Endothelial cell of umbilical vein (primary cell): Measurements from ENCODE around the gene IFT88. TPM values are rescaled to one million over a fixed set of nuclear protein-coding genes. Genes with fewer than 3 reads are reported as not detected.

Experiments
- BruUV-seq: library from RNA; stranded (reverse); fragments of 400-500 nt; replicated peaks from 2 replicates; lab custom pipeline; 2021; lab: Mats Ljungman, UMichigan
- CTCF ChIA-PET: fragments of 300-600, 350-600 bp; sonication (Branson Sonifier 250); formaldehyde crosslinking; loops from one replicate; lab custom pipeline; 2021; ENCODE audit warnings: antibody characterized with exemption, inconsistent platforms; lab: Charles Lee
- POLR2A ChIA-PET: fragments of 300-600, 350-600 bp; sonication (Branson Sonifier 250); formaldehyde crosslinking; loops from one replicate; lab custom pipeline; 2021; ENCODE audit warnings: antibody characterized with exemption, inconsistent platforms; lab: Charles Lee
- DNase-seq: peaks from one replicate; pipeline ENCODE4 v3.0.0-alpha.2; 2011; ENCODE audit warnings: low read depth, low spot score
- FAIRE-seq: peaks from 2 replicates; lab custom pipeline; 2011; peaks lifted over from hg19 to GRCh38; lab: Jason Lieb, UNC
- H2AFZ ChIP-seq: 2 replicates; pipeline ENCODE4 v1.6.0; 2012; ENCODE audit warnings: low read depth, low read length, control low read depth, inconsistent platforms
- H3K27ac ChIP-seq: 2 replicates; pipeline ENCODE4 v1.5.1; 2011; ENCODE audit warnings: low read depth, mild to moderate bottlenecking, control low read depth, low read length, moderate library complexity; ENCODE audit not compliant: insufficient read depth
- H3K27me3 ChIP-seq, 2 experiments: 2 replicates each; pipeline versions ENCODE4 v1.6.0 to v1.6.1; 2011; ENCODE audit warnings: low read length in 2 of 2, mixed read lengths in 1 of 2; ENCODE audit not compliant: control insufficient read depth in 2 of 2, insufficient read depth in 2 of 2
- H3K36me3 ChIP-seq, 2 experiments: 2 replicates in 1 of 2; 3 replicates in 1 of 2; pipeline ENCODE4 v1.5.1; 2011; ENCODE audit warnings: low read length in 2 of 2, mild to moderate bottlenecking in 1 of 2, moderate library complexity in 1 of 2; ENCODE audit not compliant: control insufficient read depth in 2 of 2, insufficient read depth in 2 of 2; ENCODE audit errors: extremely low read depth in 1 of 2
- H3K4me1 ChIP-seq: 3 replicates; pipeline ENCODE4 v1.5.1; 2011; ENCODE audit warnings: mild to moderate bottlenecking, low read length; ENCODE audit not compliant: control insufficient read depth, insufficient read depth; ENCODE audit errors: extremely low read depth
- H3K4me2 ChIP-seq: 2 replicates; pipeline ENCODE4 v1.6.1; 2011; ENCODE audit warnings: low read length, control low read depth, mixed read lengths; ENCODE audit not compliant: insufficient read depth
- H3K4me3 ChIP-seq, 3 experiments: fragments of 200-600 bp in 1 of 3; sonication (generic), shearing (Covaris generic) in 1 of 3; replicated peaks in 1 of 3; 2 replicates each; pipeline ENCODE4 v1.5.1; 2011 to 2016; ENCODE audit warnings: control low read depth in 3 of 3, low read length in 3 of 3, mild to moderate bottlenecking in 2 of 3, inconsistent platforms in 1 of 3, low read depth in 1 of 3, moderate library complexity in 1 of 3; ENCODE audit not compliant: insufficient read depth in 1 of 3
- H3K79me2 ChIP-seq: 2 replicates; pipeline ENCODE4 v1.6.0; 2012; ENCODE audit warnings: low read length, inconsistent platforms; ENCODE audit not compliant: control insufficient read depth, insufficient read depth
- H3K9ac ChIP-seq: replicated peaks from 2 replicates; pipeline ENCODE3; 2011; ENCODE audit warnings: low read length, control low read depth; ENCODE audit not compliant: insufficient read depth; ENCODE audit errors: extremely low read depth
- H3K9me1 ChIP-seq: replicated peaks from 3 replicates; pipeline ENCODE4 v1.6.0; 2011; ENCODE audit warnings: mild to moderate bottlenecking, low read length; ENCODE audit not compliant: control insufficient read depth, insufficient read depth; ENCODE audit errors: extremely low read depth
- H3K9me3 ChIP-seq: replicated peaks from 2 replicates; pipeline ENCODE4 v1.5.1; 2012; ENCODE audit warnings: low read length, inconsistent platforms; ENCODE audit not compliant: control insufficient read depth, insufficient read depth
- H4K20me1 ChIP-seq: replicated peaks from 2 replicates; pipeline ENCODE3; 2011; ENCODE audit warnings: mild to moderate bottlenecking, low read length; ENCODE audit not compliant: control insufficient read depth, insufficient read depth; ENCODE audit errors: extremely low read depth
- CTCF ChIP-seq, 2 donors: IDR thresholded peaks; 1 replicate in 1 of 2; 2 replicates in 1 of 2; pipeline ENCODE4 v1.5.1; 2011; ENCODE audit warnings: low read length in 2 of 2, mild to moderate bottlenecking in 2 of 2, moderate library complexity in 2 of 2, control low read depth in 1 of 2, inconsistent platforms in 1 of 2, low read depth in 1 of 2; ENCODE audit not compliant: insufficient read depth in 1 of 2; ENCODE audit errors: extremely low read depth in 1 of 2
- EZH2 ChIP-seq: IDR thresholded peaks from 2 replicates; pipeline ENCODE4 v1.6.1; 2012; ENCODE audit warnings: borderline replicate concordance, low read depth, mild to moderate bottlenecking, moderate library complexity, low read length, inconsistent platforms; ENCODE audit not compliant: severe bottlenecking
- FOS ChIP-seq: IDR thresholded peaks from 2 replicates; pipeline ENCODE4 v1.6.1; 2011; ENCODE audit warnings: mild to moderate bottlenecking, low read length, moderate library complexity, borderline replicate concordance; ENCODE audit not compliant: insufficient read depth
- GATA2 ChIP-seq: IDR thresholded peaks from 2 replicates; pipeline ENCODE4 v1.7.0; 2011; ENCODE audit warnings: low read depth, mild to moderate bottlenecking, moderate library complexity, mixed read lengths, low read length; ENCODE audit not compliant: insufficient read length, insufficient read depth
- JUN ChIP-seq: IDR thresholded peaks from 2 replicates; pipeline ENCODE4 v1.6.1; 2011; ENCODE audit warnings: borderline replicate concordance, low read depth; ENCODE audit not compliant: insufficient read length, insufficient read depth
- MAX ChIP-seq: IDR thresholded peaks from 2 replicates; pipeline ENCODE4 v1.6.1; 2011; ENCODE audit not compliant: insufficient read depth, insufficient read length
- MYC ChIP-seq: IDR thresholded peaks from one replicate; pipeline ENCODE4 v1.6.1; 2011; ENCODE audit warnings: mild to moderate bottlenecking, low read depth, low read length
- POLR2A ChIP-seq: IDR thresholded peaks from 2 replicates; pipeline ENCODE4 v1.6.1; 2012; ENCODE audit warnings: low read depth, mild to moderate bottlenecking, control low read depth, low read length
- POLR2AphosphoS5 ChIP-seq: IDR thresholded peaks from 2 replicates; pipeline ENCODE4 v1.6.1; 2012; ENCODE audit warnings: low read depth, mild to moderate bottlenecking, control low read depth, low read length, moderate library complexity; ENCODE audit not compliant: insufficient read depth
- dilution Hi-C: fragments of 300-500 bp; cut with MboI; formaldehyde crosslinking; loops from one replicate; pipeline ENCODE4 v1.15.0; 2019; ENCODE audit warnings: low sequenced_read_pairs; ENCODE audit not compliant: extremely low pct_ligation_motif_present
- intact Hi-C: fragments of 100-400 bp; cut with micrococcal nuclease; formaldehyde crosslinking; loops from one replicate; pipeline ENCODE4 v1.10.0; 2022
- polyA plus RNA-seq, 4 experiments: library from polyadenylated mRNA; depleted of rRNA in 3 of 4; stranded (reverse) in 3 of 4; unstranded in 1 of 4; fragments of >200 nt; gene quantifications; 2 replicates each; pipeline versions ENCODE4 v1.2.1 to v1.2.3, GENCODE V29; 2011 to 2012; ENCODE audit warnings: missing spikeins in 1 of 4
- total RNA-seq: library from RNA; stranded (reverse); gene quantifications from 2 replicates; pipeline ENCODE4 v1.2.3, GENCODE V29; 2021

IFT88 gene
- total and polyA plus RNA-seq, 2 donors (not counting 3 experiments of a cell fraction or from before 2014, with no cell fraction given), result 2.4 to 9.1 TPM

- H3K79me2 ChIP-seq, result no peaks in the 10 kb centered on the region
- peaks cover 11% of the 10 kb centered on the region for H3K4me1 ChIP-seq
- intact Hi-C loops (no loop called here), dilution Hi-C loops (no loop called here)
- no peaks in the 10 kb centered on the region for H3K9me3 ChIP-seq
- no peaks in the 10 kb centered on the region for H3K9me1 ChIP-seq
- H3K4me2 ChIP-seq, result no peak overlapping the region
- CTCF ChIA-PET, result interaction anchor here (0.6 to 1.2 kb wide), 4 partner anchors 61 to 309 kb away, joined by 3 to 4 read pairs (median 3); partner anchors contain the start of gene IL17D
- no TSS peak for BruUV-seq
- FAIRE-seq, result peak; percentile 63
- no peaks in the 10 kb centered on the region for H3K36me3 ChIP-seq
- no peaks in the 10 kb centered on the region for H3K27me3 ChIP-seq
- H3K27ac ChIP-seq, result peak overlapping the region; percentile 32
- no peak for TF ChIP-seq MAX
- TF ChIP-seq CTCF (IDR thresholded peaks at IDR 0.05; ENCODE audit: extremely low read depth in 1 of 2, insufficient read depth in 1 of 2, low read depth in 1 of 2, low read length in 2 of 2), result no peak
- no peak for TF ChIP-seq GATA2
- peak; percentile 88 for TF ChIP-seq FOS
- TF ChIP-seq JUN, result peak; percentile 65
- no peak for TF ChIP-seq POLR2AphosphoS5
- no peak for TF ChIP-seq MYC
- TF ChIP-seq EZH2, result no peak
- no peak for TF ChIP-seq POLR2A
- POLR2A ChIA-PET, result no interaction called here
- no peak overlapping the region for H3K4me3 ChIP-seq
- no peak overlapping the region for H3K9ac ChIP-seq
- DNase-seq, result peak; percentile 74
- H2AFZ ChIP-seq, result no peak overlapping the region
- no peaks in the 10 kb centered on the region for H4K20me1 ChIP-seq
These were observed 49.3 kb downstream of the IFT88 start for GRCh38 chr13:20616059-20616797.
